Stimulated activated naive CD8-positive, alpha-beta T cell treated with anti-CD3 and anti-CD28 coated beads, Interleukin-15, Interleukin-2, amounts not matched to agents 100 U/mL and 50 U/mL, for 24 hours (primary cell): ENCODE results near the gene TIMM22.

Experiments used
- ATAC-seq: fragments of 150-1000 bp; cut with Tn5 transposase; one replicate; pipeline ENCODE4 v1.10.0; 2021
- DNase-seq: peaks from one replicate; pipeline ENCODE4 v3.0.0; 2021

TIMM22 gene

DNA sequence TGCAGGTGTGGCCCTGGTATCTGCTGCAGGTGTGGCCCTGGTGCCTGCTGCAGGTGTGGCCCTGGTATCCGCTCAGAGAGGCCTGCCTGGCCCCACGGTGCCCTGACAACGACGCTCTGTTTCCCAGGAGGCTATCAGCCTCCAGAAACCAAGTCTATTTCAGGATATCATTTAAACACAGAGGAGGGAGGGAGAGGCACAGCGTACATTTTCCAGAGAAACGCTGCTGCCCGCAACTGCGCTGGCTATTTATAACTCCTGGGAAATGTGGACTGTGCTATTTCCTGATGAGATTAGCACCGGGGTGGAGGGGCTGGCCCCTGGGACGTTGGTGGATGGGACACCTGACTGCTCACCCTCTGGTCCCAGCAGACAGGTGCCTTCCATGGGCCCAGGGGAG is 22.5 kb downstream of the TIMM22 start:
- no peak for ATAC-seq
- no peak for DNase-seq

DNA sequence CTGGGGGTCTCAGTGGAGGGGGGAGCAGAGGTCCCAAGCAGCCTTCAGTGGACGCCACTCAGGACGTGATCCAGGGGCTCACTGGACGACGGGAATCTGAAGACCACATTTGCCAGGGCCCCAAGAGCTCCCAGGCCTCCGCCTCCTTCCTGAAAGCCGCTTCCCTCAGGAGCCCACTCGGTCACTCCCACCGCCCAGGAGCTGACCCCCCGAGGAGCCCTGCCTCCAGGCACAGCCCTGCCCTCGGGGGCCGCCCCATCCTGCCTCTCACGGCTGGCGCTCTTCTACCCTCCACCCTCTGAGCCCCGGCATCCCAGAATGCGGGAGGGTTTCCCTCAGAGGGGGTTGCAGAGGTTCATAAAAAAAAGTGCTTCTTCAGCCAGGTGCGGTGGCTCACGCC is 24.2 kb downstream of the TIMM22 start:
- no peak for DNase-seq
- ATAC-seq, result no peak

DNA sequence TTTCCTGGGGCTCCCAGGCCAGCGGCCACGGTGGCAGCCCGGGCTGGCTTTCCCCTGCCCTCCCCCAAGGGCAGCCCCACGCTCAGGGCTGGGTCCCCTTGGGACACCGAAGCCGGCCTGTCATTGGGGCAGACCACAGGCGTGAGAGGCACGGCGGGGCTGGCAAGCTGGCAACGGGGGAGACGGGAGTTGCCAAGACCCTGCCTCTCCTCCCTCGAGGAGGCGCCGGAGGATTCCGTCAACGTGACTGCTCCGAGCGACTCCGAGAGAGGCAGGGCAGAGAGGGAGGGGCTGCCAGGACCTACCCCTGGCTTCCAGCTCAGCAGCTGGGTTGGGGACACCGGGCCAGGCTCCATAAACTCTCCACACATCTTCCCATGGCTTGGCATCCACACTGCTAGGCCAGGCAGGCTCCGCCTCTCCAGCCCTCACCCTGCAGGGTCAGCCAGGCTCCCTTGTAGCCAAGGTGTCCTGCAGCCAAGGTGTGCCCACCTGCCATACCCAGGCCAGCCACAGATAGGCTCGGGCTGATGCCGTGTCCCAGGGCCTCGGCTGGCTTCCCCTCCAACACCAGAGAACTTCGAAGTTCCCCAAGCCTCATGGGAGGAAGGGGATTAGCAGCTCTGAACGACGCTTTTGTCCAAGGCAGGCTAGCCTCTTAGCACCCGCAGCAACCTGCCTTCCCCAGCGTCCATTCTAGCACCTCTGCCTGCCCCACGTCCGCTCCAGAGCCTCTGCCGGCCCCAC is 25.5 kb downstream of the TIMM22 start:
- DNase-seq, result no peak
- ATAC-seq, result no peak

DNA sequence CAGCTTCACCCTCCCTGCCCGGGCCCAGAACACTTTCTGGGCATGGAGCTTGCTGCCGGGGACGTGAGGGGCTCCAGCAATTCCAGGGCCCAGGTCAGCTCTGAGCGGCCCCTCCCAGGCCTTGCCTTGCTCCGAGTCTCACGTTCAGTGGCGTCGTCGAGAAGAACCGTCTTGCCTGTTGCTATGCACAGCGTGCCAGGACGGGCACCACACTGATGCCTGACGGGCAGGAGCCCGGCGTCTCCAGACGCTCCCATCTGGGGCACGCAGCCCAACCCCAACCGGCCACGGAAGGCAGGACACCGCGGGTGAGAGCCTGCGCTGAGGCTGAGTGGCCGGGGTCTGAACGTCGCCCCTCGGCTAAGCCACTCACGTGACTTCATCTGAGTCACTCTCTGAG is 27.1 kb downstream of the TIMM22 start:
- no peak for DNase-seq
- no peak for ATAC-seq

DNA sequence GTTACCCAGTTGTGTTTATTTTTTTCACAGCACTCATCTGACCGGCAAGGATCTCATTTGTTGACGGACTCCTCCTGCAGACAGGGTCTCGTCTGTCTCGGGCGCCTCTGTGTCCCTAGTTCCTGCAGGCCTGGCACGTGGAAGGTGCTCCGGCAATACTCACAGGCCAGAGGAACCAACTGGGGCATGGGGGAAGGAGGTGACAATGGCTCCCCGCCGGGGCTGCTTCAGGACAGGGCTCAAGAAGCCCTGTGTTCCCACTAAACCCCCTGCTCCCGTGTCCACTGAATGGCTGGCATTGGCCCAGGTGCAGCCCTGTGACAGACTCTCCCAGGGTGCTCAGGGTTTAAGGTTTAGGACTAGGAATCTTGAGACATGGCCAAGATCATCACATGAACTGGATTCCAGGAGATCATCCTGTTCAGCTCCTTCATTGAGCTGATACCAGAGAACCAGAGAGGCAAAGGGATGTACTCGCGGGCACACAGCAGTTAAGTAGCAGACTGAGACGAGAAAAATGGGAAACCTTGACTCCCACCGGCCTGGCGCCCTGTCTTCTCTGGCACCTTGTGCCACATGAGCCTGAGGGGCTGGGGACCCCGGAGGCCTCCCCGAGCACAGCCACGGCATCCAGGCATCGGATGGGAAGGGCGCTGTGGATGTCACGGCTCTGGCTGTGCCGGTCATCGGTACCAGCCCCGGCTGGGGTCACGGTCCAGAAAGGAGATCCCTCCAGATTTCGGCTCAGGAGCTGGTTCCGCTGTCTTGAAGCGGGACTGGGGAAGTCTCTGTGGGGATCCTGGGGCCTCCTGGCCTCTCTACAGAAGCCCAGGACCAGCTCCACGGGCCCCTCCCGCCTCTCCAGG is 29.0 kb downstream of the TIMM22 start:
- DNase-seq, result no peak
- ATAC-seq, result no peak

DNA sequence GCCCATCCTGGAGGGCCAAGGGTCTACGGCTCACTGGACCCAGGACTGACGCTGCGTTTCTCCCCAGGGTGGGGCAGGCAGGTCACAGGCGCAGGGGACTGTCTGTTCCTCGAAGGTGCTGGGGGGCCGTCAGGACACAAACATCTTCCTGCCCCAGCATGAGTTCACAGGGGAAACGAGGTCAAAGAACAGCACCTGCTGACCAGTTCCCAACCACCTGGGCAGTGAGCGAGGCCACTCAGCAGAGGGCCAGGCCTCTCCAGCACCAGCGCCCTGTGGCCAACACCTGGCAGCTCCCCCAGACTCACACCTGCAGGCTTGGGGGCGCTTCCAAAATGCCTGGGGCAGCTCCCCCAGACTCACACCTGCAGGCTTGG is 29.7 kb downstream of the TIMM22 start:
- ATAC-seq (no peak), DNase-seq (no peak)

DNA sequence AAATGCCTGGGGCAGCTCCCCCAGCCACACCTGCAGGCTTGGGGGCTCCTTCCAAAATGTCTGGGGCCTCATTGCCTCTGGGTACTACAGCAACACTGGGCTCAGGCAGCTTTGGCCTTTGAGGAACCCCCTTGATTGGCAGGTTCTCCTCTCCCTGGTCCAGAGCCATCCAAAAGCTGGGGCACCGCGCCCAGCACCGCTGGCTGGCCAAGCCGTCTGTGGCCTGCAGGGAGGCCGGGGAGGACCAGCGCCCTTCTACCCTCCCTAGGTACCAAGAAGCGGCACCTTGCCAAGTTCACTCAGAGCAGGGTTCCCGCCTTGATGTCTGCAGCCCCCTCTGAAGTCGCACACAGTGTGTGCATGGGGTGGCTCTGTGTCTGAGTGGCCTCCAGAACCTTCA is 30.1 kb downstream of the TIMM22 start:
- no peak for DNase-seq
- no peak for ATAC-seq

DNA sequence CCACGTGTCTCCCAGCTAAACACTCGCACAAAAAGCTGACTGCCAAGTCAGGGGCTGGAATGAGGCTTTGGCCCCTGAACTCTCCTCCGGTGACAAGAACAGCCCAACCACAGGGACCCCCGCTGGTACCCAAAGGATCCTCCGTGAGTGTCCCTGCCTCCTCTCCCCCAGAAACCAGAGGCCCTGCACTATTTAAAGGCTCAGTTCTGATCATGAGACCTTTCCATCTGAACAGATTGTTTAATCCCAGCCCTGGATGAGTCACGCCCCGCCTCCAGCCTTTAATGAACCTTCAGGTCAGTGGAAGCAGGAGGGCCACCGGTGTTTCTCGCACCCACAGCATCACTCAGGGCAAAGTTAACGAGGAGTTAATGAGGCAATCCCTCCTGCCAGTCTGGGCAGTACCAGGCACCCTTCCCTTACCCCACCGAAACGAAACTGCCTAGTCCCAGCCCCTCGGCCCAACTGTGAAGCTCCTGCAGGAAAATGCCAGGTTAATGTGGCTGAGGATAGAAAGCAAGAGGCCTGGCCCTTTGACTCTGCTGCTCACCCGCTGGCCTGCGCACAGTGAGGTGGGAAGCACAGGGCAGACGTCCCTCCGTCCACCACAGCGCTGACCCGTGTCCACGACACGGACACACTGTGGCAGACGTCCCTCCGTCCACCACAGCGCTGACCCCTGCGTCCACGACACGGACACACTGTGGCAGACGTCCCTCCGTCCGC is 32.4 kb downstream of the TIMM22 start:
- DNase-seq, result no peak
- ATAC-seq, result no peak

DNA sequence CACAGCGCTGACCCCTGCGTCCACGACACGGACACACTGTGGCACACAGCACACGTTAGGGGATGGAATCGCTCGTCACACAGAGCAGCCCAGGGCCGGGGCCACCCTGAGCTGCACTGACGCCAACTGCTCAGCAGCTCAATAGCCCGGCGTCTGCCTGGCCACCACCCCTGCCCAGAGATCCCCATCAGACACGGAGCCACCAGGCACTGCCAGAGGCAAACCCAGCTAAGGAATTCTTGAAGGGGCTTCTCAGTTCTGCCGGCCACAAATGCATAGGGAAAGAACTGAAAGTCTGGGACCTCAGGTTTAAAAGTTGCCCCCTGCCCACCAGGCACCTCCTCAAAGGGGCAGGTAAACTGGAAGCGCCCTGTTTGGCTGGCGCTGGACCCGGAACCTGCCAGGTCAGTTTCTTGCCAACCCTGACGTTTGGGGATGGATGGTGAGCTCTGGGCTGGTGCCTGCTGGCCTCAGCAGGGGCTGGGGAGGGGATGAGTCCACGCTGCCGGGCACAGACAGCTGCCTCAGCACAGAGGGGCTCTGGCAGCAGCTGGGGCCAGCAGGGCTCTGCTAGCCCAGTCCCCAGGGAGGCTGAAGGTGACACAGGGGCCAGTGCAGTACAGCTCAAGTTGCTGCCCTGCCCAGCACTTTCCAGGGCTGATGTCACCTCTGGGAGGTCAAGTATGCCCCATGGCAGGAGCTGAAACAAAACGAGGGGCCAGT is 33.2 kb downstream of the TIMM22 start:
- DNase-seq (no peak), ATAC-seq (no peak)

DNA sequence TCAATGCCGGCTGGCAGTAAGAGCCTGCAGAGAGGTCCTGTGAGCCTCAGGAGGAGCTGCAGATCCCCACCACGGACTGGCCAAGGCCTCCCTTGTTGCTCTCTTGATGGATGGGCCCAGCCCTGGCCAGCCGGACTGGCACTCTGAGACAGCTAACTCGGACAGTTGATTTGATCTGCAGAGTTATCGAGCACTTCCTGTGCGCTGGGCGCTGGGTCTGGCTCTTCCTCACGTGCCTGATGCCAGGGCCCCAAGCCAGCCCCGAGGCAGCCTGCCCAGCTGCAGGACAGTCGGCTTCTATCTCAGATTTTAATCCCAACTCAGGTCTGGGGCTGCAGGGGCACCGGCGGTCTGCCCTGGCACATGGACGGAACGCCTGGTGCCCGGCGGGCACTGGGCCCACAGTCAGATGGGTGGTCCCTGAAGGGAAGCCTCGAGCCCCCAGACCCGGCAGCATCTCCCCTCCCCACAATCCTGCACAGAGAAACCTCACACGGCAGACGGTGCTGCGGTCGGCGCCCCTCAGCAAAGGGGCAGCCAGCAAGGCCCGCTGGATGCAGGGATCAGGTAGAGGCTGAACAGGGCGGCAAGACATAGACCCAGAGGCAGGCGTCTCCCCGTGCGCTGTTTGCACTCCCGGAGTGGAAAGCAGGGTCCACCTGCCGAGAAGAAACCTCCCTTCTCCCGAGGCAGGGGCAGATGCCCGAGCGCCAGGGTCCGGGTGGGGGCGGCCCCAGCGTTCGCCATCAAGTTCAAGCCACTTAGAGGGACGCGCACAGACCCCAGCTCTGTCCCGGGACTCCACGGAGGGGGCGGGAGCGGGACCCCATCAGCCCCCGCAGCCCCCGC is 34.0 kb downstream of the TIMM22 start:
- ATAC-seq (no peak), DNase-seq (no peak)

DNA sequence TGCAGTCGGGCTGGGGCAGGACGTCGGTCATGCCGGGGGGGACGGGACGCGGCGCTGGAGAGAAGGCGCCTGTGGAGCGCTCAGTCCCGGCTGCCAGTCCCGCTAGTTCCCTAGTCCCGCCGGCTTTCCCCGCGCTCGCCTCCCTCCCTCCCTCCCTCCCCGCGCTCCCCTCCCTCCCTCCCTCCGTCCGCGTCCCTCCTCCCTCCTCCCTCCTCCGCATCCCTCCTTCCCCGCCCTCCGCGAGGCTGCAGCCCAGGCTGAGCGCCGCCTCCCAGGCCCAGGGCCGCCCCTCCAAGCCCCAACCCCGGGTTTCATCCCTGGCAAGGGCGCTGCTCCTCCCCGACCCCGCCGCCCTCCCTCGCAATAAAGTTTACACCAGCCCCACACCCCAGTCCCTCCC is 34.8 kb downstream of the TIMM22 start:
- ATAC-seq (no peak), DNase-seq (no peak)

DNA sequence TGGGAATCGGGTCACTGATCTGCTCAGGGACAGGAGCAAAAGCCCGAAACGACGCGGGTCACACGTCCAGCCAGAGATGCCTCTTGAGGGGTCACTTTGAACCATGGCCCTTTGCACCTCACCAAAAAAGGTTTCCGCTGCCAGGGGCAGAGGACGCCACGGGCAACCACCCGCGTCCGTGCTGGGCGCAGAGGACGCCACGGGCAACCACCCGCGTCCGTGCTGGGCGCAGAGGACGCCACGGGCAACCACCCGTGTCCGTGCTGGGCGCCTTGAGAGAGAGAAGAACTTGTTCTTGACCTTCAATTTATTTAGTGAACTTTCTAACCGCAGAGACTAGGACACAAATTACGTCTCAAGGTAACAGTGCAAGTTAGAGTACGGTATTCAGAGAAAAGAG is 35.5 kb downstream of the TIMM22 start:
- no peak for DNase-seq

DNA sequence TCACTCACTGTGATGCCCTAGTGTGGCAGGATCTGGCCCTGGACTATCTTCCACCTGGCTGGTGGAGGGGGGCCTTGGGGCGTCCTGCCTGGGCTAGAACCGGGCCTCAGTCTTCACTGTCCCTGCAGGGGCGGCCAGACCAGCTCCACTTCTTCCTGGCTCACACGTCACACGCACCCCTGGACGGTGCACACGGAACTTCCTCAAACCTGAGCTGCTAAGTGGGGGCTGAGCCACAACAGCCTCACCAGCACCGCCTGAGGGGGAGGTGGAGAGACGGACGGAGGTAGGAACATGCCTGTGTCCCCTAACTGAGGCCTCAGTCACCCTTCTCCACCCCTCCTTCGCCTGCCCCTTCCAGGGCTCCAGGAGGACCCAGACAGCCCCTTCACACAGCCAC is 36.6 kb downstream of the TIMM22 start:
- ATAC-seq (no peak), DNase-seq (no peak)

More for the DNA sequence above, 35.5 kb downstream of the TIMM22 start:
- ATAC-seq, result no peak

DNA sequence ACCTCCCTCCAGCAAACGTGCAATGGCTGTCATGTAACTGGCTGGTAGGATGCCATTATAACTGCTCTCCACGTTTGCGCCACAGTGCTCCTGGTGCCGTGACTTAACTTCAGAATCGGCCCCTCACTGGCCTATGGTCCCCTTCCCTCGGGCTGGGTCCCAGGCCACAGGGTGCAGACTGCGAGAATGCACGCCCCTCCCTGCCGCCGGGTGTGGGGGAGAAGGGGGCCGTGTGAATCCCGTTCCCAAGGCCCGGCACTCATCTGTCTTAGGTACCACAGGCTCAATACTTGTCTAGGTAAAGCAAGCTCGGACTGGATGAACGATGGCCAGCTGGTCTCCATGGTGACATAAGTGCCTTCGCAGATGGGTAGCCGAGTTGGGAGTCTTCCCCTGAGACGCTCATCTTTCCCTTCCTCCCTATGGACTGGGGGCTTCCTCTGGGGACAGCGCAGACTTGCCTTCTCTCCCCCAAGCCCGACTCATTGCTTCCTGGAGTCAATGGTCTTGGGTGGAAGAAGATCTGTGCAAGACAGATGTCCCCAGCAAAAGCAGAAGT is 37.8 kb downstream of the TIMM22 start:
- no peak for DNase-seq
- ATAC-seq, result no peak

DNA sequence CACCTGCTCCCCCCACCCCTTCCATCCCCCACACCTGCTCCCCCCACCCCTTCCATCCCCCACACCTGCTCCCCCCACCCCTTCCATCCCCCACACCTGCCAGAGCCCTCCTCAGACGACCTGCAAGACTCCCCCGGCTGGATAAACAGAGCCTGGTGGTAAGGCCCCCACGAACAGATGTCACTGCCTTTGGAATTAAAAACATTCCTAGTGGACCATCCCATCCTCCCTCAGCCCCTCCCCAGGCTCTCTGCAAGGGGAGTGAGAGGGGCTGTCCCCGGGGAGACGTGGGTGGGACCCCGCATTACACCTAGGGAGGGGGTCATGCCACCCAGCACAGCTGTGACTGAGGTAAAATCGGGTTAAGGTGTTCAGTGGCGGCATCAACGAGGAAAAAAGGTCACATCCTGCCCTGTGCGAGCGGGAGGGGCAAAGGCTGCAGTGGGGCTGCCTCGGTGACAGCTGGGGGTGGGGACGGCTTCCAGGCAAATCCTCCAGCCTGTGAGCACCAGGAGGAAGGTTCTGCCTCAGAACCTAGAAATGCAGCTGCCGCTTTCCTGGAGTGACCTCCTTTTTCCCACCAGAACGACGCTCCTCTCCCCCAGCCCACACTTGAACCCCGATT is 38.7 kb downstream of the TIMM22 start:
- ATAC-seq (no peak), DNase-seq (no peak)

DNA sequence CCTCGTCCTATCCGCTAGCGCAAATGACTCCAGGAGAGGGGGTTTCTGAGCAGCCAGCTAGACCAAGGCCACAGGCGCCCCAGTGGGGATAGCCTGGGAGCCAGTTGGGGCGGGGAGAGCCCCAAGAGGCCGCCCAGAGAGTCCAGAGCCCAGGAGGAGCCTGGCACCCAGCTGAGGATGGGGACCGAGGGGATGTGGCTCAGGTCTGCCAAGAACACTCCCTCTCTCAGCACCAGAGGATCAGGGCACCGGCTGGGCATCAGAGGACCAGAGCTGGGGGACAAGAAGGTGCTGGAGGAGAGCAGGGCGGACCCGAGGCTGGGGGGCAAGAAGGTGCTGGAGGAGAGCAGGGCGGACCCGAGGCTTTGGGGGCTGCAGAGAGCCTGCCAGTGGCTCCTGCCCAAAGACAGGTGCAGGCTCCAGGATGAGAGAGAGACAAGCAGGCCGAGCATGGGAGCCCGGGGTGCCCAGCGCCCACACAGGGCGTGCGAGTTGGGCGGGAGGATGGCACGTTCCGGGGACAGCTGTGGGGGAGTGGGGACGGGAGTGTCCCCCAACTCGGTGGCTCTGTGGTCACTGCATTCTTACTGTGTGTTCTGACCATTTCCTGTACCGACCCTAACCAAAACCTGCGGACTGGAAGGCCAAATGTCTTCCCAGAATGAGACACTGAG is 39.4 kb downstream of the TIMM22 start:
- ATAC-seq (no peak), DNase-seq (no peak)

DNA sequence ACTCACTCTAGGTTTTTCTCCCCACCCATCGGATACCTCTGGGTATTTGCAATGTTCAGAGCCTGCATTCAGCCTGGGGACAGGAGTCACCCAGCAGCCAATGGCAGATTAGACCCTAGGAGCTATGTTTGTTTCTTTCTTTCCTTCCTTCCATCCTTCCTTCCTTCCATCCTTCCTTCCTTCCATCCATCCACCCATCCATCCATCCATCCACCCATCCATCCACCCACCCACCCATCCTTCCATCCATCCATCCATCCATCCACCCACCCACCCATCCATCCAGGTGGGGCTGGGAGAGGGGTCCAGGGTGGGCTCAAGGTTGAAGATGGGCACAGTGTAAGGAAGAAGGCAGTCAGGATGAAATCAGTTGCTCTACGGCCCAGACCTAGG is 39.9 kb downstream of the TIMM22 start:
- no peak for DNase-seq
- ATAC-seq, result no peak

DNA sequence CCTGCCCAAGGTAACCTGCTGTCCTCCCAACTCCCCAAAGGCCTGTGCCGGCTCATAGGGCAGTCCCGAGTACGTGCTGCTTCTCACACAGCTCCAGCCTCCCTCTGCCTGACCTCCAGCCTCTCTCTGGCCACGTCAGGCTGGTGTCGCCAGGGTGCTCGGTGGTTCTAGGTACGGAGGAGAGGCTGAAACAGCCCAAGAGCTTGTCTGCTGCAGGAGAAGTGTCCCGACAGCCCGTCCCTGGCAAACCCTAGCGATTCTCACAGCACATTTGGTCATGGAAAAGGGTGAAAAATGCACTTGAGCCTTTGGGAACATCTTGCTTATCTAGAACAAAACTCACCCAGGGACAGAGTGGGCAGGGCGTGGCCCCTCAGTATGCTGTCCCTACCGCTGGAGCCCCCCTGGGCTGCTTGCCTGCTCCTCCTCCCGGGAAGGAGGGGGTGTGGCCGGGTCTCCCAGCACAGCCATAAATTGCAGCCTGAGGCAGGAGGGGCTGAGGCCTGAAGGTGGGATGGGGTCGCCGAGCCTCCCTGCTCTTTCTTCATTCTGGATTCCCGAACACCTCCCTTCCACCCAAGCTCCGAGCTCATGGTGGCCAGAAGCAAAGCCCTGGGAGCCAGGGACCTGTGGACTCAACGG is 40.4 kb downstream of the TIMM22 start:
- DNase-seq, result no peak
- no peak for ATAC-seq

DNA sequence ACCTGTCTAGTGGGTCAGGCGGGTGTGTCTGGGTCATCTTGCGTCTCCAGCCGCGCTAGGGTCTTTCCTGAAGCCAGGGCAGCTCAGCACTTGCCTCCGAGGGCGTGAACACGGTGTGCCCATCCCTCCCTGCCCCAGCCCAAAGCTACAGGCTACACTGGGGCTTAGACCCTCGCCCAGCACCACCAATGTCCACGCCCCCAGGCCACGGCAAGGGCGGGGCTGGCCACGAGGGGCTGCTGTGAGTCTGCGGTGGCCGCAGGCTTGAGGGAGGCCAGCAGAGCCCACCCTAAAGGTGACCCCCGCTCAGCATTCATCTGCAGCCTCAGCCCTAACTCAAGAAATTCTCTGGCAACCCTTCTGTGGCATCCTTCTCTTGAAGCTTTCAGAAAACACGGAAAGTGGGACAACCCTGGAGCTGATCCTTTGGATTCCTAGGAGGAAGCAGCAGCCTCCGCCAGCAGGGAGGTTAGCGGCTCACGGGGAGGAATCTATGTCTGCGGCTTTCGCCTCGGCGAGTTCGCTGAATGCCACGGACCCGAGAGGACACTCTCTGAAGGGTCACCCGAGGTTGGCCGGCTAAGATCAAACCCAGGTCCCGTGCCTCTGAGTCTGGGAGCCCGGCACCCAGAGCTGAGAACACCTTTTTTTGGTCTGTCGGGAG is 41.7 kb downstream of the TIMM22 start:
- no peak for ATAC-seq

More for the DNA sequence above, 41.7 kb downstream of the TIMM22 start:
- no peak for DNase-seq
